GM12878 (cell line): ENCODE measurements around the gene MIA. TPM values are rescaled to one million over a fixed set of nuclear protein-coding genes. Genes with fewer than 3 reads are reported as not detected.

Experiments
- ATAC-seq: fragments of 200-7000 bp; cut with Tn5 transposase; 3 replicates; pipeline ENCODE4 v1.9.1; 2020; ENCODE audit warnings: mild to moderate bottlenecking, moderate library complexity
- BruUV-seq: library from RNA; stranded (reverse); fragments of 400-500 nt; replicated peaks from 2 replicates; lab custom pipeline; 2021; lab: Mats Ljungman, UMichigan
- CTCF ChIA-PET: fragments of 300-600 bp; sonication (Branson Sonifier 250); formaldehyde crosslinking; extraction: SDS; loops from one replicate; lab custom pipeline; 2021; ENCODE audit warnings: inconsistent platforms; lab: Yijun Ruan, JAX
- POLR2A ChIA-PET: fragments of 350-600 bp; formaldehyde crosslinking; extraction: SDS; loops from one replicate; lab custom pipeline; 2021; ENCODE audit warnings: inconsistent platforms; lab: Charles Lee
- RAD21 ChIA-PET: fragments of 300-600 bp; sonication (Branson Sonifier 250); formaldehyde crosslinking; loops from one replicate; lab custom pipeline; 2023; ENCODE audit warnings: antibody characterized with exemption; ENCODE audit not compliant: unreplicated experiment; lab: Charles Lee
- SMC1A ChIA-PET: fragments of 300-600 bp; sonication (Branson Sonifier 250); formaldehyde crosslinking; loops from one replicate; lab custom pipeline; 2023; ENCODE audit not compliant: unreplicated experiment, uncharacterized antibody; lab: Charles Lee
- DNase-seq: peaks from one replicate; pipeline ENCODE4 v3.0.0-alpha.2; 2011; ENCODE audit warnings: low read depth, low spot score
- FAIRE-seq: peaks from 3 replicates; lab custom pipeline; 2011; peaks lifted over from hg19 to GRCh38; lab: Jason Lieb, UNC
- H2AFZ ChIP-seq: 2 replicates; pipeline ENCODE4 v1.6.0; 2011; ENCODE audit warnings: low read depth, low read length, control low read depth; ENCODE audit not compliant: control insufficient read depth
- H3K27ac ChIP-seq: 2 replicates; pipeline ENCODE4 v1.5.1; 2011; ENCODE audit warnings: control low read depth; ENCODE audit not compliant: control insufficient read depth, insufficient read depth
- H3K27me3 ChIP-seq, 2 experiments: replicated peaks in 1 of 2; 2 replicates each; pipeline versions ENCODE4 v1.6.0 to v1.6.1; 2011; ENCODE audit warnings: low read length in 1 of 2; ENCODE audit not compliant: control insufficient read depth in 2 of 2, insufficient read depth in 2 of 2
- H3K36me3 ChIP-seq, 2 experiments: 2 replicates each; pipeline ENCODE4 v1.5.1; 2011; ENCODE audit warnings: low read length in 1 of 2; ENCODE audit not compliant: control insufficient read depth in 2 of 2, insufficient read depth in 2 of 2
- H3K4me1 ChIP-seq: 2 replicates; pipeline ENCODE4 v1.6.1; 2011; ENCODE audit warnings: mild to moderate bottlenecking, low read length, moderate library complexity, mixed read lengths; ENCODE audit not compliant: control insufficient read depth, insufficient read depth
- H3K4me2 ChIP-seq: 2 replicates; pipeline ENCODE4 v1.6.0; 2011; ENCODE audit warnings: control low read depth; ENCODE audit not compliant: control insufficient read depth, insufficient read depth
- H3K4me3 ChIP-seq: fragments of 200-600 bp; sonication (generic); 2 replicates; pipeline ENCODE4 v1.5.1; 2016
- H3K79me2 ChIP-seq: 2 replicates; pipeline ENCODE4 v1.6.0; 2011; ENCODE audit warnings: low read length; ENCODE audit not compliant: control insufficient read depth, insufficient read depth
- H3K9ac ChIP-seq: 2 replicates; pipeline ENCODE4 v1.8.0; 2011; ENCODE audit warnings: low read length, control low read depth, mixed read lengths; ENCODE audit not compliant: control insufficient read depth, insufficient read depth
- H3K9me3 ChIP-seq: replicated peaks from 3 replicates; pipeline ENCODE4 v1.5.1; 2011; ENCODE audit warnings: mild to moderate bottlenecking, low read length; ENCODE audit not compliant: control insufficient read depth, insufficient read depth
- H4K20me1 ChIP-seq: 2 replicates; pipeline ENCODE4 v1.6.0; 2011; ENCODE audit not compliant: control insufficient read depth, insufficient read depth
- ATF7 ChIP-seq: fragments of 450-650 bp; IDR thresholded peaks from 2 replicates; pipeline ENCODE4 v1.6.1; 2016; ENCODE audit warnings: low read depth, mild to moderate bottlenecking
- BRCA1 ChIP-seq: IDR thresholded peaks from 2 replicates; pipeline ENCODE4 v1.6.1; 2011; ENCODE audit warnings: low read depth, low read length, improper control_type of control experiment
- HCFC1 ChIP-seq: fragments of 150-350 bp; IDR thresholded peaks from 2 replicates; pipeline ENCODE4 v1.6.1; 2014; ENCODE audit warnings: low read length
- KDM1A ChIP-seq: fragments of 200-600 bp; sonication (generic); IDR thresholded peaks from 2 replicates; pipeline ENCODE4 v1.6.1; 2016; ENCODE audit warnings: borderline replicate concordance
- NRF1 ChIP-seq: conservative IDR thresholded peaks from 2 replicates; pipeline ENCODE4 v1.6.1; 2011; ENCODE audit warnings: mild to moderate bottlenecking, low read depth, low read length, improper control_type of control experiment
- SMAD5 ChIP-seq: IDR thresholded peaks from 2 replicates; pipeline ENCODE4 v1.6.1; 2016; ENCODE audit warnings: antibody characterized with exemption, low read depth
- ZNF622 ChIP-seq: fragments of 450-650 bp; IDR thresholded peaks from 2 replicates; pipeline ENCODE4 v1.6.1; 2017; ENCODE audit warnings: mild to moderate bottlenecking, inconsistent platforms
- WGBS: methylation state at CpG from one replicate; pipeline ENCODE4 v1.1.6; 2016; ENCODE audit warnings: low lambda C conversion rate; ENCODE audit not compliant: insufficient replicate concordance, insufficient coverage; ENCODE audit errors: missing lambda C conversion rate; 5-methylcytosine and 5-hydroxymethylcytosine counted together
- in situ Hi-C: fragments of 300-500 bp; cut with MboI; formaldehyde crosslinking; loops from 9 replicates; pipeline ENCODE4 v1.14.3; 2018; ENCODE audit warnings: mixed read lengths
- intact Hi-C: fragments of 100-400 bp; cut with micrococcal nuclease; formaldehyde crosslinking; loops from one replicate; pipeline ENCODE4 v1.14.2; 2022; ENCODE audit not compliant: unreplicated experiment
- polyA plus RNA-seq, 11 experiments: library from polyadenylated mRNA; depleted of rRNA in 4 of 11; unstranded in 6 of 11; stranded (reverse) in 5 of 11; fragments of >200 nt; fragmentation: Nextera tagmentation in 4 of 11; fragmentation: Illumina TruSeq in 1 of 11; extraction: Ambion mirVana in 4 of 11; extraction: Trizol in 1 of 11; gene quantifications; 1 replicate in 1 of 11; 2 replicates in 10 of 11; pipeline versions ENCODE4 v1.2.1 to v1.2.3, GENCODE V29; 2011 to 2016; ENCODE audit warnings: inconsistent platforms in 2 of 11, missing spikeins in 2 of 11, low read depth in 1 of 11
- total RNA-seq, 4 experiments: library from RNA; depleted of rRNA in 3 of 4; stranded (reverse); fragments of >200 nt in 3 of 4; fragmentation: Illumina TruSeq in 1 of 4; extraction: Trizol in 1 of 4; gene quantifications; 2 replicates each; pipeline versions ENCODE4 v1.2.1 to v1.2.3, GENCODE V29; 2013 to 2021
- TF ChIP-seq, protein P1 (sequence below), 3 experiments: IDR thresholded peaks in 2 of 3; conservative IDR thresholded peaks in 1 of 3; 2 replicates each; pipeline ENCODE4 v1.5.1; 2011; ENCODE audit warnings: low read depth in 3 of 3, low read length in 3 of 3, mild to moderate bottlenecking in 3 of 3, control low read depth in 2 of 3, moderate library complexity in 2 of 3, inconsistent platforms in 1 of 3, mixed read lengths in 1 of 3; ENCODE audit not compliant: control insufficient read depth in 2 of 3, insufficient read depth in 1 of 3; ENCODE audit errors: extremely low read depth in 1 of 3

MIA gene
- total and polyA plus RNA-seq, 10 of the 15 experiments (the other 5 are each of a cell fraction or from before 2014, with no cell fraction given): 0.16 to 2.7 (median 1.4) TPM; not detected in 3

DNA sequence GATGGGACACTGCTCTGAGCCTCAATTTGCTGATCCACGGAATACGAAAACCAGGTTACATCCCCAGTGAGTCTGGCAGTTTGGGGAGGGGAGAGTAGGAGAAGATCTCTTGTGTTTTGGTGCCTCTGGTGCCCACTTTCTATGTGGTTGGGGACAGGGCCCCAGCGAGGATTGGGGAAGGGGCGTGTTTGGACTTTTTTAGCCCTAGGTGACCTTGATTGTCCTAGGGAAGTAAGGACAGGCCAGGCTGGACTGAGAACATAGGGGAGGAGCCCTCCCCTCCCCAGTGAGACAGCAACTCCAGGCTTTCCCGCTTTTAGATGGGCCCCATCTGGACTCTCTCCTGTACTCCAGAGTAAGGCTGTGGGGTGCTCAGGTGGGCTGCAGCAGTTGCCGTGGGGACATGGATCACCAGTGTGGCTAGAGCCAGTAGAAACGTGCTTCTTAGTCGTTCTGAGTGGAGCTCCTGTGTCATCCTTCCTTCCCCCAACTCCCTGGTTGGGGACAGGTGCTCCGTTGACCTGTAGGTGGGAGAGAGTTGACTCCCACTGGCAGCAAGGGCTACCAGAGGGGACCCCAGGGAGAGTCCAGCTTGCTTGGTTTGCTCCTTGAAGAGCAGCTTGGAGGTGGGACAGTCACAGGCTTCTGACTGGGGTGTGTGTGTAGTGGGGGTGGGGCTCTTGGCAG, 28.0 kb downstream of the MIA start:
- Histone ChIP-seq H3K27me3 (no peaks in the 10 kb centered on the region), H4K20me1 (peaks cover 19% of the 10 kb centered on the region), H3K36me3 (peaks cover 15 to 23% of the 10 kb centered on the region in 2 experiments; a peak in 3 of 4 replicates), H3K9ac (peak overlapping the region; percentile 67; the same call in 1 of the 2 replicates), H2AFZ (no peak overlapping the region), H3K4me3 (peak overlapping the region; percentile 62), H3K9me3 (no peaks in the 10 kb centered on the region), H3K79me2 (peaks cover 64% of the 10 kb centered on the region), H3K4me1 (peaks cover 52% of the 10 kb centered on the region), H3K27ac (peak overlapping the region; percentile 84), H3K4me2 (peak overlapping the region; percentile 91)
- BruUV-seq: no TSS peak
- in situ Hi-C loops: no loop called here
- RAD21 ChIA-PET: interaction anchor here (0.6 to 3.2 kb wide), 7 partner anchors 25 to 520 kb away, joined by 3 to 18 read pairs (median 6); partner anchors contain the start of genes ACTMAP, NUMBL, RAB4B and SNRPA
- CTCF ChIA-PET: interaction anchor here (1.1 to 1.9 kb wide), 6 partner anchors 26 to 140 kb away, joined by 3 to 7 read pairs (median 5); no protein-coding TSS in a partner anchor
- DNase-seq (no peak), FAIRE-seq (peak; percentile 54), ATAC-seq (no peak)
- TF ChIP-seq KDM1A (no peak), ZNF622 (no peak), ATF7 (no peak), NRF1 (no peak), HCFC1 (no peak), SMAD5 (peak; percentile 53; the same call in 1 of the 2 replicates), BRCA1 (no peak)
- TF ChIP-seq, protein P1, sequence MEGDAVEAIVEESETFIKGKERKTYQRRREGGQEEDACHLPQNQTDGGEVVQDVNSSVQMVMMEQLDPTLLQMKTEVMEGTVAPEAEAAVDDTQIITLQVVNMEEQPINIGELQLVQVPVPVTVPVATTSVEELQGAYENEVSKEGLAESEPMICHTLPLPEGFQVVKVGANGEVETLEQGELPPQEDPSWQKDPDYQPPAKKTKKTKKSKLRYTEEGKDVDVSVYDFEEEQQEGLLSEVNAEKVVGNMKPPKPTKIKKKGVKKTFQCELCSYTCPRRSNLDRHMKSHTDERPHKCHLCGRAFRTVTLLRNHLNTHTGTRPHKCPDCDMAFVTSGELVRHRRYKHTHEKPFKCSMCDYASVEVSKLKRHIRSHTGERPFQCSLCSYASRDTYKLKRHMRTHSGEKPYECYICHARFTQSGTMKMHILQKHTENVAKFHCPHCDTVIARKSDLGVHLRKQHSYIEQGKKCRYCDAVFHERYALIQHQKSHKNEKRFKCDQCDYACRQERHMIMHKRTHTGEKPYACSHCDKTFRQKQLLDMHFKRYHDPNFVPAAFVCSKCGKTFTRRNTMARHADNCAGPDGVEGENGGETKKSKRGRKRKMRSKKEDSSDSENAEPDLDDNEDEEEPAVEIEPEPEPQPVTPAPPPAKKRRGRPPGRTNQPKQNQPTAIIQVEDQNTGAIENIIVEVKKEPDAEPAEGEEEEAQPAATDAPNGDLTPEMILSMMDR (IDR thresholded peaks at IDR 0.05 in 2 of 3, conservative IDR thresholded peaks at IDR 0.05 in 1 of 3; ENCODE audit: control insufficient read depth in 2 of 3, extremely low read depth in 1 of 3, insufficient read depth in 1 of 3, low read depth in 3 of 3, low read length in 3 of 3): no peak
- POLR2A ChIA-PET: interaction anchor here (0.7 to 2.7 kb wide), 3 partner anchors 25 to 56 kb away, joined by 3 to 23 read pairs (median 18); partner anchors contain the start of gene RAB4B
- WGBS: 37% methylated on average over 9 of the region's 9 CpGs
- intact Hi-C loops: no loop called here
- SMC1A ChIA-PET: interaction anchor here (1.0 to 3.6 kb wide), 4 partner anchors 25 to 86 kb away, joined by 3 to 18 read pairs (median 4); partner anchors contain the start of genes ITPKC and RAB4B
